Mesendoderm (in vitro differentiated cells): Measurements from ENCODE around the gene BAIAP2. TPM values are rescaled to one million over a fixed set of nuclear protein-coding genes. Genes with fewer than 3 reads are reported as not detected.

Experiments
- DNase-seq: peaks from one replicate; pipeline ENCODE4 v3.0.0; 2013
- H2AK5ac ChIP-seq: 2 replicates; pipeline ENCODE4 v1.6.1; 2013; ENCODE audit warnings: low read length, inconsistent platforms
- H2BK120ac ChIP-seq: 2 replicates; pipeline ENCODE4 v1.6.1; 2013; ENCODE audit warnings: low read depth, mild to moderate bottlenecking, low read length, moderate library complexity, mixed read lengths
- H2BK15ac ChIP-seq: replicated peaks from 2 replicates; pipeline ENCODE4 v1.6.1; 2013; ENCODE audit warnings: low read depth, mild to moderate bottlenecking, moderate library complexity
- H2BK5ac ChIP-seq: 2 replicates; pipeline ENCODE4 v1.6.1; 2013; ENCODE audit warnings: low read length, inconsistent platforms
- H3K18ac ChIP-seq: 2 replicates; pipeline ENCODE4 v1.6.1; 2013; ENCODE audit warnings: mild to moderate bottlenecking, low read length, mixed read lengths
- H3K23ac ChIP-seq: one replicate; pipeline ENCODE4 v1.6.1; 2013; ENCODE audit warnings: low read length
- H3K27ac ChIP-seq: 2 replicates; pipeline ENCODE4 v1.5.1; 2013; ENCODE audit warnings: low read depth, mild to moderate bottlenecking, inconsistent platforms, low read length, moderate library complexity
- H3K27me3 ChIP-seq: 2 replicates; pipeline ENCODE4 v1.6.1; 2013; ENCODE audit warnings: low read length, control low read depth, mild to moderate bottlenecking, inconsistent platforms; ENCODE audit not compliant: insufficient read depth, poor library complexity
- H3K36me3 ChIP-seq: 2 replicates; pipeline ENCODE4 v1.6.1; 2013; ENCODE audit warnings: low read length, inconsistent platforms; ENCODE audit not compliant: control insufficient read depth, insufficient read depth
- H3K4ac ChIP-seq: one replicate; pipeline ENCODE4 v1.6.1; 2013; ENCODE audit warnings: low read depth, mild to moderate bottlenecking, low read length, moderate library complexity
- H3K4me1 ChIP-seq: 2 replicates; pipeline ENCODE4 v1.6.1; 2013; ENCODE audit warnings: low read depth, low read length, inconsistent platforms; ENCODE audit not compliant: control insufficient read depth
- H3K4me2 ChIP-seq: 2 replicates; pipeline ENCODE4 v1.6.1; 2013; ENCODE audit warnings: low read length
- H3K4me3 ChIP-seq: 2 replicates; pipeline ENCODE4 v1.5.1; 2013; ENCODE audit warnings: mild to moderate bottlenecking, low read length
- H3K56ac ChIP-seq: one replicate; pipeline ENCODE4 v1.6.1; 2013; ENCODE audit warnings: low read length
- H3K79me1 ChIP-seq: 2 replicates; pipeline ENCODE4 v1.6.1; 2013; ENCODE audit warnings: low read length, inconsistent platforms
- H3K79me2 ChIP-seq: 2 replicates; pipeline ENCODE4 v1.6.1; 2013; ENCODE audit warnings: mild to moderate bottlenecking, low read length; ENCODE audit not compliant: control insufficient read depth, insufficient read depth
- H3K9ac ChIP-seq: 2 replicates; pipeline ENCODE4 v1.6.1; 2013; ENCODE audit warnings: low read length, inconsistent platforms
- H4K5ac ChIP-seq: one replicate; pipeline ENCODE4 v1.6.1; 2013; ENCODE audit warnings: low read length
- H4K8ac ChIP-seq: one replicate; pipeline ENCODE4 v1.6.1; 2013; ENCODE audit warnings: low read depth, mild to moderate bottlenecking, control low read depth, low read length, moderate library complexity
- WGBS: extraction: QIAGEN DNeasy Blood & Tissue Kit; methylation state at CpG from one replicate; pipeline ENCODE4 v1.1.7; 2013; ENCODE audit warnings: low lambda C conversion rate, missing lambda C conversion rate; ENCODE audit not compliant: insufficient coverage; ENCODE audit errors: extremely low coverage; 5-methylcytosine and 5-hydroxymethylcytosine counted together
- small RNA-seq: library from polyadenylated mRNA; stranded (forward); fragments of <200 nt; extraction: miRNeasy Mini kit (QIAGEN cat#:217004); gene quantifications from one replicate; pipeline ENCODE3, GENCODE V24; 2013; ENCODE audit not compliant: insufficient read depth

The BAIAP2 gene

DNA sequence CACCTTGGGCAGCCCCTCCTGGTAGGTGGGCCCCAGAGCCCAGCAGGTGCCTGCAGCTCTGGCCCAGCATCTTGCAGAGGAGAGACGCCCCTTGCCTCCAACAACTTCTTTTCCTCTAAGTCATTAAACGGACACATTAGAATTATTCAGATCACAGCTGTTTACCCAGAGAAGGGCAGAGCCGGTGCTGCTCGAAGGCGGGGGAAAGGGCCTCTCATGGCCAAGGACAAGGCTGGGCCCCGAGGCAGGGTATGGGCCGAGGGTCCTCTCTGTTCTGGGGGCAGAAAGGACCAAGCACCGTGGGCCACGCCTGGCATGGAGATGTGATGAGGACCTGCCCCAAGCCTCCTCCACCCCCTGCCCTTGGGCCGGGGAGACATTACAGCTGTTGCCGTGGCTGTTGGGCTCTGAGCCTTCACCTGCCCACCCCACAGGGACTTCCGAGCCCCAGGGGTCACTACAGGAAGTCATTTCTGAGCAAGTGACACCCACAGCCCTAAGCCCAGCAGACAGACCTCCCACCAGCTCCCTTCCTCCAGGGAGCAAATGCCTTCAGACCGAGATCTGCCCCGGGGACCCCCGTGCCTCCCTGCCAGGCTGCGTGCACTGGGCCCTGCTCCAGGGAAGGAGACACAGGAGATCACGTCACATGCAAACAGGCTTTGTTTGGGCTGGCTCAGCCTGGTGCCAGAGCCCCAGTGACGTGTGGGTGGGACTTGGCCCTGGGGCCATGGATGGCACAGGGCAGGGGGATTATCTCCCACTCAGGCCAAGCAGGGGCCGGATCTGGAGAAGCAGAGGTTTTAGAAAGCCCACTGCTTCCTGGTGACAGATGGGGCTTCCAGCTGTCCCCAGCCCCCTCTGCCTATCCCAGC lies 129.7 kb downstream of the BAIAP2 start:
- Histone ChIP-seq H3K27me3 (no peaks in the 10 kb centered on the region), H3K9ac (no peak overlapping the region), H4K5ac (no peak overlapping the region), H4K8ac (no peak overlapping the region), H2AK5ac (no peak overlapping the region), H3K79me2 (no peaks in the 10 kb centered on the region), H3K27ac (no peak overlapping the region), H3K4me2 (no peak overlapping the region), H2BK15ac (no peak overlapping the region), H3K36me3 (no peaks in the 10 kb centered on the region), H2BK5ac (no peak overlapping the region), H3K4me1 (no peaks in the 10 kb centered on the region), H3K56ac (no peak overlapping the region), H2BK120ac (no peak overlapping the region), H3K23ac (no peak overlapping the region), H3K4me3 (no peak overlapping the region), H3K4ac (no peak overlapping the region), H3K18ac (no peak overlapping the region), H3K79me1 (no peaks in the 10 kb centered on the region)
- no CpG with 5 or more reads among the region's 19 CpGs for WGBS
- no peak for DNase-seq

DNA sequence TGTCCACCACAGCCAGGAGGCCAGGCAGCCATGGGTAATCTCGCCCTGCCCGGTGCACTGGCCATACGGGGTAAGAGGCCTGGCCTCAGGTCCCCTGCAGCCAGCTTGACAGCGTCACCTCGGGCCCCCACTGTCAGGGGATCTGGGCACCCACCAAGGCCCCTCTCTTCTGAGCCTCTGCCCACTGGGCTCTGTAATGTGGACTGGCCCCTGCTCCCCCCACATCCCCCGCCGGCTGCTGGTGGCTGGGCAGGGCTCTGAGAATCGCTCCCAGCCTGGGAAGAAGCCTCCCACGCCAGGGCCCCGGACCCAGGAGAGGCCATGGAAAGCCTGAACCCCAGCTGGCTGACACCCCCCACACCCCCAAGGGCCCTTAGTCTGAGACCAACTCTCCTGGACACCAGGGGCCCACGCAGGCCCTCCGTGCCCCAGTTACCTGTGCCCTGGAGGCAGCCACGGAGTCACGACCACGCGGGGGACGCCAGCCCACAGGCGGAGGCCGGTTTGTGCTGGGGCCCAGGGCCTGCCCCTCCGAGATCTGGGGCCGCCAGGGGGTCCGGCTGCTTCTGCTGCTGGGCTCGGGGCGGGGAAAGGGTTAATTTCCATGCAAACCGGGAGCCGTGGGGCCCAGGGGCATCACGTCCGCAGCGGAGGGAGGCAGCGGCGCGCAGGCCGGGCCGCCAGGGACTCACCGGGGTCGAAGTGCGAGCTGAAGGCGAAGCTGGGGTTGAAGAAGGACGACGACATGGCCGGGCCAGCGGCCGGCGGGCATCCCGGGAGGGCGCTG lies 130.5 kb downstream of the BAIAP2 start, which contains the start of gene PVALEF:
Gene PVALEF, plus strand, starts transcription at position 262 of the 787 bp plus-strand sequence. CDS start 15,720 bp downstream, outside the sequence.
- H3K4me1 ChIP-seq = no peaks in the 10 kb centered on the region
- WGBS = no CpG with 5 or more reads among the region's 46 CpGs
- H3K79me2 ChIP-seq = no peaks in the 10 kb centered on the region
- peak; percentile 22 for DNase-seq
- no peak within 1 kb of the TSS for H4K8ac ChIP-seq
- no peak within 1 kb of the TSS for H3K23ac ChIP-seq
- no peaks in the 10 kb centered on the region for H3K79me1 ChIP-seq
- H3K27me3 ChIP-seq = no peaks in the 10 kb centered on the region
- H3K4ac ChIP-seq = no peak within 1 kb of the TSS
- no peak within 1 kb of the TSS for H4K5ac ChIP-seq
- peak within 1 kb of the TSS; percentile 22 for H3K4me2 ChIP-seq
- no peak within 1 kb of the TSS for H2BK120ac ChIP-seq
- H3K36me3 ChIP-seq = no peaks in the 10 kb centered on the region
- H3K27ac ChIP-seq = no peak within 1 kb of the TSS
- no peak within 1 kb of the TSS for H2BK15ac ChIP-seq
- H3K56ac ChIP-seq = no peak within 1 kb of the TSS
- H2AK5ac ChIP-seq = no peak within 1 kb of the TSS
- H3K18ac ChIP-seq = no peak within 1 kb of the TSS
- H3K4me3 ChIP-seq = no peak within 1 kb of the TSS
- no peak within 1 kb of the TSS for H2BK5ac ChIP-seq
- no peak within 1 kb of the TSS for H3K9ac ChIP-seq

DNA sequence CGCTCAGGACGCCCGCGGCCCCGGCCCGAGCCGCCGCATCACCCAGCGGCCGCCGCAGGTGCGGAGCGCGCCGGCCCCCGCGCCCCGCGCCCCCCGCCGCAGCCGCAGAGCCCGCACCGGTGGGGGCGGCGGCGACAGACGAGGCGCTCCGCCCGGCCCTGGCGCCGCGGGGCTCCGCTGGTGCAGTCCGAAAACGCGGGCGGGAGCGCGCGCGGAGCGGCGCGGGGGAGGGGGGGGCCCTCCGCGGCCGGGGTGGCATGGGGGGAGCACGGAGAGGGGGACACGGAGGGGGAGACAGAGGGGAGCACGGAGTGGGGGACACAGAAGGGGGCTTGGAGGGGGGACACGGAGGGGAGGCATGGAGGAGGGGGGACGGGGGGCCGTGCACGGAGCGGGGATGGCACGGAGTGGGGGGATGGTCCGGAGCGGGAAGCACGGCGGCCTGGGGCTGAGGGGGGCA lies 131.1 kb downstream of the BAIAP2 start, which contains the start of gene AATK:
Gene AATK, minus strand, starts transcription at position 189 of the 460 bp plus-strand sequence. CDS start 229 bp downstream, outside the sequence.
- Histone ChIP-seq H3K27me3 (no peaks in the 10 kb centered on the region), H3K27ac (no peak within 1 kb of the TSS), H3K79me2 (no peaks in the 10 kb centered on the region), H3K79me1 (no peaks in the 10 kb centered on the region), H2BK5ac (no peak within 1 kb of the TSS), H2BK120ac (no peak within 1 kb of the TSS), H2AK5ac (no peak within 1 kb of the TSS), H3K4me3 (no peak within 1 kb of the TSS), H4K8ac (no peak within 1 kb of the TSS), H3K4me2 (peak within 1 kb of the TSS; percentile 22), H4K5ac (no peak within 1 kb of the TSS), H3K9ac (no peak within 1 kb of the TSS), H3K23ac (no peak within 1 kb of the TSS), H3K4ac (no peak within 1 kb of the TSS), H3K4me1 (no peaks in the 10 kb centered on the region), H3K36me3 (no peaks in the 10 kb centered on the region), H3K18ac (no peak within 1 kb of the TSS), H3K56ac (no peak within 1 kb of the TSS), H2BK15ac (no peak within 1 kb of the TSS)
- WGBS = no CpG with 5 or more reads among the region's 62 CpGs
- DNase-seq = no peak

Small RNA genes lying within 50 kb of the gene (small RNA-seq; reads per million reads assigned to genes)
- gene MIR1250 (not detected), gene MIR3065 (82.6 reads per million, percentile 96 among the genes with 10 or more reads in this experiment), gene MIR657 (not detected)
